ENCODE measurements around the gene AANAT.

AANAT gene

GRCh38 chr17:76427501-76428231 is 39.7 kb upstream of the AANAT start:
- Histone ChIP-seq H4K20me1 (peaks cover 22 to 90% (median 35%) of the 10 kb centered on the region in 11 experiments; a peak in 18 of 22 replicates), H3K4me2 (peak overlapping the region; percentile 63 to 85 (median 73)), H3K27ac (peak overlapping the region; percentile 9 to 56 (median 41); a peak in 17 of 22 replicates), H3K4me3 (peak overlapping the region in 1 of 10 experiments; percentile 10; a peak in 1 of 20 replicates), H3K36me3 (peaks cover 3 to 18% (median 10%) of the 10 kb centered on the region in 11 experiments; a peak in 15 of 22 replicates), H3K27me3 (no peaks in the 10 kb centered on the region), H3K9ac (no peak overlapping the region), H3K9me3 (replicated peaks in 1 of 11) (peaks cover 0 to 5% (median 0%) of the 10 kb centered on the region in 11 experiments; a peak in 1 of 22 replicates), H3K4me1 (peaks cover 36 to 54% (median 46%) of the 10 kb centered on the region in 10 experiments)
- TF ChIP-seq Cebpa-rat (IDR thresholded peaks at IDR 0.05): no peak

GRCh38 chr17:76428511-76428910 is 38.9 kb upstream of the AANAT start:
- TF ChIP-seq Cebpa-rat (IDR thresholded peaks at IDR 0.05): no peak
- H3K4me1 ChIP-seq: peaks cover 38 to 54% (median 42%) of the 10 kb centered on the region in 10 experiments
- H3K9me3 ChIP-seq (replicated peaks in 1 of 11): 0 out of 22 replicates have a peak, but pooled peaks cover 0 to 5% (median 0%) of the 10 kb centered on the region in 11 experiments
- peaks cover 0 to 14% (median 8%) of the 10 kb centered on the region in 11 experiments; a peak in 7 of 22 replicates for H3K36me3 ChIP-seq
- H3K27ac ChIP-seq: peak overlapping the region in 8 of 11 experiments; percentile 9 to 56 (median 42); a peak in 9 of 22 replicates
- no peaks in the 10 kb centered on the region for H3K27me3 ChIP-seq
- no peak overlapping the region for H3K9ac ChIP-seq
- no peak overlapping the region for H3K4me3 ChIP-seq
- peaks cover 17 to 90% (median 39%) of the 10 kb centered on the region in 11 experiments; a peak in 18 of 22 replicates for H4K20me1 ChIP-seq
- H3K4me2 ChIP-seq: peak overlapping the region; percentile 63 to 85 (median 73)

GRCh38 chr17:76431509-76431908 is 35.9 kb upstream of the AANAT start:
- H3K9me3 ChIP-seq (replicated peaks in 1 of 11): no peaks in the 10 kb centered on the region
- peaks cover 52 to 77% (median 56%) of the 10 kb centered on the region in 10 experiments for H3K4me1 ChIP-seq
- no peak overlapping the region for H3K9ac ChIP-seq
- no peak overlapping the region for H3K4me2 ChIP-seq
- H3K27me3 ChIP-seq: no peaks in the 10 kb centered on the region
- H3K36me3 ChIP-seq: peaks cover 0 to 14% (median 5%) of the 10 kb centered on the region in 11 experiments; a peak in 6 of 22 replicates
- H4K20me1 ChIP-seq: peaks cover 27 to 97% (median 67%) of the 10 kb centered on the region in 11 experiments; a peak in 19 of 22 replicates
- no peak overlapping the region for H3K4me3 ChIP-seq
- no peak for TF ChIP-seq Cebpa-rat (IDR thresholded peaks at IDR 0.05)
- no peak overlapping the region for H3K27ac ChIP-seq

GRCh38 chr17:76432004-76432403 is 35.4 kb upstream of the AANAT start:
- H3K9me3 ChIP-seq (replicated peaks in 1 of 11): no peaks in the 10 kb centered on the region
- H3K27ac ChIP-seq: no peak overlapping the region
- no peaks in the 10 kb centered on the region for H3K27me3 ChIP-seq
- H4K20me1 ChIP-seq: peaks cover 30 to 97% (median 68%) of the 10 kb centered on the region in 11 experiments; a peak in 19 of 22 replicates
- H3K36me3 ChIP-seq: peaks cover 0 to 18% (median 5%) of the 10 kb centered on the region in 11 experiments; a peak in 6 of 22 replicates
- peaks cover 47 to 72% (median 51%) of the 10 kb centered on the region in 10 experiments for H3K4me1 ChIP-seq
- no peak overlapping the region for H3K4me3 ChIP-seq
- no peak overlapping the region for H3K9ac ChIP-seq
- no peak for TF ChIP-seq Cebpa-rat (IDR thresholded peaks at IDR 0.05)
- no peak overlapping the region for H3K4me2 ChIP-seq

- TF ChIP-seq Cebpa-rat (IDR thresholded peaks at IDR 0.05): no peak
- H3K9me3 ChIP-seq (replicated peaks in 1 of 11): no peaks in the 10 kb centered on the region
- H3K9ac ChIP-seq: no peak overlapping the region
- peaks cover 36 to 97% (median 66%) of the 10 kb centered on the region in 11 experiments; a peak in 19 of 22 replicates for H4K20me1 ChIP-seq
- H3K4me1 ChIP-seq: peaks cover 39 to 64% (median 43%) of the 10 kb centered on the region in 10 experiments
- no peak overlapping the region; a peak in 1 of 22 replicates for H3K27ac ChIP-seq
- H3K4me2 ChIP-seq: peak overlapping the region in 10 of 11 experiments; percentile 53 to 78 (median 70); a peak in 11 of 22 replicates
- no peak overlapping the region for H3K4me3 ChIP-seq
- H3K36me3 ChIP-seq: peaks cover 0 to 18% (median 5%) of the 10 kb centered on the region in 11 experiments; a peak in 6 of 22 replicates
- H3K27me3 ChIP-seq: no peaks in the 10 kb centered on the region
These were observed 34.6 kb upstream of the AANAT start for GRCh38 chr17:76432712-76433336.

GRCh38 chr17:76433693-76434092 is 33.7 kb upstream of the AANAT start:
- H3K4me1 ChIP-seq: peaks cover 30 to 62% (median 35%) of the 10 kb centered on the region in 10 experiments
- peaks cover 44 to 97% (median 74%) of the 10 kb centered on the region in 11 experiments; a peak in 19 of 22 replicates for H4K20me1 ChIP-seq
- H3K27ac ChIP-seq: peak overlapping the region in 10 of 11 experiments; percentile 38 to 70 (median 50); a peak in 19 of 22 replicates
- H3K27me3 ChIP-seq: no peaks in the 10 kb centered on the region
- TF ChIP-seq Cebpa-rat (IDR thresholded peaks at IDR 0.05): no peak
- no peak overlapping the region for H3K4me3 ChIP-seq
- H3K9me3 ChIP-seq (replicated peaks in 1 of 11): no peaks in the 10 kb centered on the region
- peak overlapping the region; percentile 19 to 78 (median 69) for H3K4me2 ChIP-seq
- peaks cover 0 to 19% (median 5%) of the 10 kb centered on the region in 11 experiments; a peak in 6 of 22 replicates for H3K36me3 ChIP-seq
- peak overlapping the region in 10 of 11 experiments; percentile 8 to 52 (median 40); a peak in 13 of 22 replicates for H3K9ac ChIP-seq

GRCh38 chr17:76434870-76435269 is 32.5 kb upstream of the AANAT start:
- TF ChIP-seq Cebpa-rat (IDR thresholded peaks at IDR 0.05): no peak
- Histone ChIP-seq H3K9ac (no peak overlapping the region), H4K20me1 (peaks cover 52 to 100% (median 79%) of the 10 kb centered on the region in 11 experiments; a peak in 20 of 22 replicates), H3K27me3 (no peaks in the 10 kb centered on the region), H3K36me3 (peaks cover 0 to 30% (median 6%) of the 10 kb centered on the region in 11 experiments; a peak in 9 of 22 replicates), H3K4me2 (peak overlapping the region in 9 of 11 experiments; percentile 53 to 78 (median 70); a peak in 14 of 22 replicates), H3K4me3 (no peak overlapping the region), H3K4me1 (peaks cover 18 to 51% (median 25%) of the 10 kb centered on the region in 10 experiments), H3K9me3 (replicated peaks in 1 of 11) (no peaks in the 10 kb centered on the region), H3K27ac (no peak overlapping the region)

GRCh38 chr17:76435751-76436150 is 31.7 kb upstream of the AANAT start:
- Histone ChIP-seq H3K27ac (no peak overlapping the region), H3K4me1 (peaks cover 17 to 51% (median 25%) of the 10 kb centered on the region in 10 experiments), H3K9me3 (replicated peaks in 1 of 11) (no peaks in the 10 kb centered on the region), H3K27me3 (no peaks in the 10 kb centered on the region), H3K9ac (no peak overlapping the region), H3K4me2 (no peak overlapping the region), H4K20me1 (peaks cover 60 to 100% (median 86%) of the 10 kb centered on the region in 11 experiments; a peak in 21 of 22 replicates), H3K4me3 (no peak overlapping the region), H3K36me3 (peaks cover 0 to 28% (median 9%) of the 10 kb centered on the region in 11 experiments; a peak in 8 of 22 replicates)
- TF ChIP-seq Cebpa-rat (IDR thresholded peaks at IDR 0.05): no peak
